ENCODE data around the gene MACO1. TPM values are rescaled to one million over a fixed set of nuclear protein-coding genes. Genes with fewer than 3 reads are reported as not detected.

The MACO1 gene
- total RNA-seq, 1 experiment from 2014 or later = 31.4 TPM

DNA sequence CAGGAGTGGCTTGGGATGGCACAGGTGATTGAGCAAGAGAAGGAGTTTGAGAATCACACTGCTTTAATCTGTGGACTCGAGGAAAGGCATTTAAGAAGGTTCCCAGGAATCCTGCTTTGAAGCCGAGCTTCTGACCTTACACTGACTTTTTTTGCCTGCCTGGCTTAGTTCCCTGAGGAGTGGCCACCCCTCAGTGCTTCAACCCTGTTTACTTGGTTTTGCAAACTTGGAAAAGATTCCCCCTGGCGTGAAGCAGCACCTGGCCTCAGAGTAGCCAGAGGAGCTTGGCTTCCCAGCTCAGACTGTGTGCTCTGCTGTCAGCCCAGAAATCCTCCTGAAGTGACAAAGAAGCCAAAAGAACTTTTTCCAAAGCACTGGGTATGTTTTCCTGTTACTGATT, 64.3 kb downstream of the MACO1 start:
- no peaks in the 10 kb centered on the region for H3K4me1 ChIP-seq (ENCODE audit: low read length)
- H3K4me2 ChIP-seq (ENCODE audit: low read depth, low read length, poor library complexity, severe bottlenecking) = no peak overlapping the region
- no peaks in the 10 kb centered on the region for H3K9me2 ChIP-seq (replicated peaks; ENCODE audit: insufficient read depth, low read length)
- H3K4me3 ChIP-seq (ENCODE audit: low read length) = no peak overlapping the region
- no peaks in the 10 kb centered on the region for H4K20me1 ChIP-seq (ENCODE audit: insufficient read depth, low read depth, low read length)
- no peak overlapping the region for H3K9ac ChIP-seq (ENCODE audit: low read length)
- H2AFZ ChIP-seq (ENCODE audit: low read length) = no peak overlapping the region
- H3K27me3 ChIP-seq (ENCODE audit: low read length) = no peaks in the 10 kb centered on the region
- no peak overlapping the region for H3K27ac ChIP-seq (ENCODE audit: low read length)
- peaks cover 47% of the 10 kb centered on the region; the same call in 1 of the 2 replicates for H3K36me3 ChIP-seq (ENCODE audit: insufficient read depth, low read length)
- H3K9me3 ChIP-seq (ENCODE audit: low read length) = no peaks in the 10 kb centered on the region
- no peaks in the 10 kb centered on the region for H3K79me2 ChIP-seq (ENCODE audit: low read length)
- DNase-seq = no peak

DNA sequence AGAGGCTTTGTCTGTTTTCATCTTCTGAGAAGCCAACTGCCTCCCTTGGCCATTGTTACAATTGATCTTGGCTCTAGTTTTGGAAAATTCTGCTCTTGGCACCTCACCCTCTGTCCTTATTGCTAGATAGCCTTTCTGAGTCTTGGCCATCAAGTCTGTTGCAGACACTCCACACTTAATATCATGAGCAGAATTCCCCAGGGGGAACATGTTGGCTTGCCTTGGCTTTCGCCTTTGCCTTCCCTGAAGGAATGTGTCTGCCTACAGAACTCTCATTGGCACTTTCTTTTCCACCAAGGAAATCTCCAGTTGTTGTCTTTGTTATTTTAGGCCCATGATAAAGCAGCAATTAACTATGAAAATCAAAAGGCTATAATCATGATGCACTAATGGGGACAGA, 70.0 kb downstream of the MACO1 start:
- no peak overlapping the region for H3K9ac ChIP-seq (ENCODE audit: low read length)
- no peaks in the 10 kb centered on the region for H3K27me3 ChIP-seq (ENCODE audit: low read length)
- no peaks in the 10 kb centered on the region for H3K9me3 ChIP-seq (ENCODE audit: low read length)
- H3K27ac ChIP-seq (ENCODE audit: low read length) = no peak overlapping the region
- H4K20me1 ChIP-seq (ENCODE audit: insufficient read depth, low read depth, low read length) = no peaks in the 10 kb centered on the region
- H3K36me3 ChIP-seq (ENCODE audit: insufficient read depth, low read length) = peaks cover 37% of the 10 kb centered on the region
- H3K9me2 ChIP-seq (replicated peaks; ENCODE audit: insufficient read depth, low read length) = no peaks in the 10 kb centered on the region
- H3K4me1 ChIP-seq (ENCODE audit: low read length) = peaks cover 32% of the 10 kb centered on the region
- H2AFZ ChIP-seq (ENCODE audit: low read length) = no peak overlapping the region
- H3K79me2 ChIP-seq (ENCODE audit: low read length) = no peaks in the 10 kb centered on the region
- no peak overlapping the region for H3K4me3 ChIP-seq (ENCODE audit: low read length)
- no peak overlapping the region for H3K4me2 ChIP-seq (ENCODE audit: low read depth, low read length, poor library complexity, severe bottlenecking)
- no peak for DNase-seq

GRCh38 chr1:25501235-25502058, 70.8 kb downstream of the MACO1 start:
- H3K4me2 ChIP-seq (ENCODE audit: low read depth, low read length, poor library complexity, severe bottlenecking) = no peak overlapping the region
- H3K27me3 ChIP-seq (ENCODE audit: low read length) = no peaks in the 10 kb centered on the region
- no peaks in the 10 kb centered on the region for H3K9me2 ChIP-seq (replicated peaks; ENCODE audit: insufficient read depth, low read length)
- no peaks in the 10 kb centered on the region for H3K9me3 ChIP-seq (ENCODE audit: low read length)
- H4K20me1 ChIP-seq (ENCODE audit: insufficient read depth, low read depth, low read length) = no peaks in the 10 kb centered on the region
- H2AFZ ChIP-seq (ENCODE audit: low read length) = no peak overlapping the region
- peaks cover 36% of the 10 kb centered on the region for H3K4me1 ChIP-seq (ENCODE audit: low read length)
- H3K36me3 ChIP-seq (ENCODE audit: insufficient read depth, low read length) = peaks cover 36% of the 10 kb centered on the region
- no peak overlapping the region for H3K4me3 ChIP-seq (ENCODE audit: low read length)
- H3K79me2 ChIP-seq (ENCODE audit: low read length) = no peaks in the 10 kb centered on the region
- no peak overlapping the region for H3K9ac ChIP-seq (ENCODE audit: low read length)
- DNase-seq = peak; percentile 65
- no peak overlapping the region for H3K27ac ChIP-seq (ENCODE audit: low read length)

- Histone ChIP-seq H3K4me1 (ENCODE audit: low read length) (peaks cover 36% of the 10 kb centered on the region), H3K36me3 (ENCODE audit: insufficient read depth, low read length) (peaks cover 26% of the 10 kb centered on the region), H3K27me3 (ENCODE audit: low read length) (no peaks in the 10 kb centered on the region), H3K79me2 (ENCODE audit: low read length) (no peaks in the 10 kb centered on the region), H3K27ac (ENCODE audit: low read length) (no peak overlapping the region), H3K9ac (ENCODE audit: low read length) (no peak overlapping the region), H3K9me2 (replicated peaks; ENCODE audit: insufficient read depth, low read length) (no peaks in the 10 kb centered on the region), H3K4me2 (ENCODE audit: low read depth, low read length, poor library complexity, severe bottlenecking) (no peak overlapping the region), H3K9me3 (ENCODE audit: low read length) (no peaks in the 10 kb centered on the region), H2AFZ (ENCODE audit: low read length) (no peak overlapping the region), H4K20me1 (ENCODE audit: insufficient read depth, low read depth, low read length) (no peaks in the 10 kb centered on the region), H3K4me3 (ENCODE audit: low read length) (no peak overlapping the region)
- DNase-seq = no peak
Measured at GRCh38 chr1:25502957-25503356, 72.3 kb downstream of the MACO1 start.

DNA sequence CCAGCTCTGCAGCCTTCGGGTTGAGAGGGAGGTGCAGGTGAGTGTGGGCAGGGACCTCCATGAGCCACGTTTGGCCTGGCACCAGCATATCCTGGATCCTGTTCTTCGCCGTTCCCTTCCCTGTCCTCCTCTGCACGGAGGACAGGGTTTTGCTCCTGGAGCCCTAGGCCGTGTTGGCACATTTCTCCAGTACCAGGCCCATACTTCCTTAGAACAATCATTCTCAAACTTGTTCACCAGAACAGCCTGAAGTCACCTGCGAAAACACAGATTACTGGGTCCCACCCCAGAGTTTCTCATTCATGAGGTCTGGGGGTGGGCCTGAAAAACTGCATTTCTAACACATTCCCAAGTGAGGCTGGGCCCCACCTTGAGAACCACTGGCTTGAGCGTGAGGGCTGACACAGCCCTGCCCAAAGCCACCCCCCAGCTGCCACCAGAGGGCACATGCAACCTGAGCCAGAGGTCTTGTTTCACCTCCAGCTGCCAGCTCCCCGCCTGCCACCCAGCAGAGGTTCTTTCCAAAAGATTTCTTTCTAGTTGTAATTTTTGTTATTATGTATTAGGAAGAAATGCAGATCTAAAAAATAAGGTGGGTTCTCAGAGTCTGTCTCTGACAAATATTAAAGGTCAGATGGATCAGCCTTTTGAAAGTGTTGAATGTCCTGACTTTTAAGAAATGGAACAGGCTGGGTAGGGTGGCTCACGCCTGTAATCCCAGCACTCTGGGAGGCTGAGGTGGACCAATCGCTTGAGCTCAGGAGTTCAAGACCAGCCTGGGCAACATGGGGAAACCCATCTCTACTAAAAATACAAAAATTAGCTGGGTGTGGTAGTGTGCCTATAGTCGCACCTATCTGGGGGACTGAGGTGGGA, 73.1 kb downstream of the MACO1 start:
- Histone ChIP-seq H3K4me2 (ENCODE audit: low read depth, low read length, poor library complexity, severe bottlenecking) (peak overlapping the region; percentile 43), H3K27ac (ENCODE audit: low read length) (no peak overlapping the region), H3K27me3 (ENCODE audit: low read length) (no peaks in the 10 kb centered on the region)

DNA sequence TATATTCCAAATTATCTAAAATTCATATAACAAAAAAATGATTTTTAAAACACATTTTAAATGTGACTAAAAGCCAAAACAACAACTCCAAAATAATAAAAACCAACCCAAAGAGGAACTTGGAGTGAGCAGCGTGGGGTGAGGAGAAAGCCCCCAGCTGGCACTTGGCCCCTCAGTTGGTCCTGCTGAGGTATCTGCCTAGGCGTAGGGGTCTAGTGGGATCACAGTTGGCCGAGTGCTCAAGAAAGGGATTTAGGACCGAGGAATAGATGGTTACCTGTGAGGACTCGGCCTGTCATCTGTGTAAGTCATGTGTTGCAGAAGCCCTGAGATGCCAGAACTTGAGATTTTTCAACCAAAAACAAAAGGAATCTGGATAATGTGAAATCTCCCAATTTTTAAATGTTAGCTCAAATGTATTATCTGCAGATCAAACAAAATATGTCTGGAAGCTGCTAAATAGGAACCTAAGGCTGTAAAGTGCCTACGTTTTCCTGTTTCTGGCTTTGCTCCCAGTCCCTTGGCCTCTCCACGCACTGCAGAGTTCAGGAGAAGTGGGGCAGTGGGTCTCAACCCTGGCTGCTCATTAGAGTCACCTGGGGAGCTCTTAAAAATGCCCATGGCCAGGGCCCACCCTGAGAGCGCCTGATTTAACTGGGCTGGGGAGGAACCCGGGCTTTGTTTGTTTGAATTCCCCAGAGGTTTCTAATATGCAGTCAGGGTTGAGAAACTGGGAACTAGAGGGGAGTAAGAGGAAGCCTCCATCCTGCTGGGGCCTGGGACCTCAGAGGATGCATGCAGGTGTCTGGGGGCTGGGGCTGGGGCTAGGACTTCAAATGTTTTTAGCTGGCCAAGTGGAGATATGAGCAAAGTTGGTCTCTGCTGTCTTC, 74.3 kb downstream of the MACO1 start:
- peak overlapping the region; percentile 10; the same call in 1 of the 2 replicates for H3K4me3 ChIP-seq (ENCODE audit: low read length)
- no peaks in the 10 kb centered on the region for H4K20me1 ChIP-seq (ENCODE audit: insufficient read depth, low read depth, low read length)
- no peaks in the 10 kb centered on the region for H3K79me2 ChIP-seq (ENCODE audit: low read length)
- H2AFZ ChIP-seq (ENCODE audit: low read length) = no peak overlapping the region
- no peaks in the 10 kb centered on the region for H3K9me3 ChIP-seq (ENCODE audit: low read length)
- no peaks in the 10 kb centered on the region for H3K9me2 ChIP-seq (replicated peaks; ENCODE audit: insufficient read depth, low read length)
- peak overlapping the region; percentile 70 for H3K27ac ChIP-seq (ENCODE audit: low read length)
- H3K9ac ChIP-seq (ENCODE audit: low read length) = peak overlapping the region; percentile 10
- H3K27me3 ChIP-seq (ENCODE audit: low read length) = no peaks in the 10 kb centered on the region
- peaks cover 36% of the 10 kb centered on the region for H3K4me1 ChIP-seq (ENCODE audit: low read length)
- DNase-seq = peak; percentile 62
- peak overlapping the region; percentile 43 for H3K4me2 ChIP-seq (ENCODE audit: low read depth, low read length, poor library complexity, severe bottlenecking)
- H3K36me3 ChIP-seq (ENCODE audit: insufficient read depth, low read length) = peaks cover 13% of the 10 kb centered on the region

More for the DNA sequence above, 73.1 kb downstream of the MACO1 start:
- Histone ChIP-seq H4K20me1 (ENCODE audit: insufficient read depth, low read depth, low read length) (no peaks in the 10 kb centered on the region), H3K36me3 (ENCODE audit: insufficient read depth, low read length) (peaks cover 19% of the 10 kb centered on the region), H3K79me2 (ENCODE audit: low read length) (no peaks in the 10 kb centered on the region), H3K9me2 (replicated peaks; ENCODE audit: insufficient read depth, low read length) (no peaks in the 10 kb centered on the region), H3K4me1 (ENCODE audit: low read length) (peaks cover 36% of the 10 kb centered on the region), H3K9me3 (ENCODE audit: low read length) (no peaks in the 10 kb centered on the region), H2AFZ (ENCODE audit: low read length) (no peak overlapping the region), H3K9ac (ENCODE audit: low read length) (peak overlapping the region; percentile 17; the same call in 1 of the 2 replicates), H3K4me3 (ENCODE audit: low read length) (no peak overlapping the region)
- peak; percentile 87 for DNase-seq

- Histone ChIP-seq H3K9me3 (ENCODE audit: low read length) (no peaks in the 10 kb centered on the region), H3K4me3 (ENCODE audit: low read length) (peak overlapping the region; percentile 10; the same call in 1 of the 2 replicates), H3K4me1 (ENCODE audit: low read length) (peaks cover 36% of the 10 kb centered on the region), H3K27ac (ENCODE audit: low read length) (peak overlapping the region; percentile 70), H2AFZ (ENCODE audit: low read length) (no peak overlapping the region), H3K4me2 (ENCODE audit: low read depth, low read length, poor library complexity, severe bottlenecking) (peak overlapping the region; percentile 43), H3K27me3 (ENCODE audit: low read length) (no peaks in the 10 kb centered on the region), H3K9ac (ENCODE audit: low read length) (peak overlapping the region; percentile 10), H4K20me1 (ENCODE audit: insufficient read depth, low read depth, low read length) (no peaks in the 10 kb centered on the region), H3K36me3 (ENCODE audit: insufficient read depth, low read length) (peaks cover 9% of the 10 kb centered on the region), H3K79me2 (ENCODE audit: low read length) (no peaks in the 10 kb centered on the region), H3K9me2 (replicated peaks; ENCODE audit: insufficient read depth, low read length) (no peaks in the 10 kb centered on the region)
- no peak for DNase-seq
Measured at GRCh38 chr1:25505656-25506385, 75.1 kb downstream of the MACO1 start.

Data from Karpas-422 (cell line).